HepG2 (cell line): ENCODE data around the gene CYP2W1. TPM values are rescaled to one million over a fixed set of nuclear protein-coding genes. Genes with fewer than 3 reads are reported as not detected.
A peak's percentile ranks its signal among the peaks of the same experiment; 100 is the strongest.

ENCODE experiments used
- AKNA ChIP-seq: sonication (generic); formaldehyde crosslinking; IDR thresholded peaks from 2 replicates; pipeline ENCODE4 v1.4.0; 2020; ENCODE audit warnings: missing genetic modification reagents, borderline replicate concordance
- BRD4 ChIP-seq: sonication (generic); formaldehyde crosslinking; IDR thresholded peaks from 2 replicates; pipeline ENCODE4 v1.4.0; 2020; ENCODE audit warnings: missing genetic modification reagents
- CAMTA2 ChIP-seq: sonication (generic); formaldehyde crosslinking; IDR thresholded peaks from 2 replicates; pipeline ENCODE4 v1.4.0; 2020; ENCODE audit warnings: mild to moderate bottlenecking, missing genetic modification reagents, borderline replicate concordance
- CSRNP1 ChIP-seq: sonication (generic); formaldehyde crosslinking; IDR thresholded peaks from 2 replicates; pipeline ENCODE4 v1.8.1; 2023; ENCODE audit warnings: mild to moderate bottlenecking, missing genetic modification reagents
- CTCF ChIP-seq: sonication (generic); formaldehyde crosslinking; IDR thresholded peaks from 2 replicates; pipeline ENCODE4 v1.5.0; 2020; ENCODE audit warnings: mild to moderate bottlenecking, missing genetic modification reagents, moderate library complexity
- LCORL ChIP-seq, 2 experiments: fragments of 450-650 bp in 1 of 2; sonication (generic) in 1 of 2; formaldehyde crosslinking in 1 of 2; IDR thresholded peaks; 2 replicates each; pipeline versions ENCODE4 v1.5.0 to v1.6.1; 2017 to 2020; ENCODE audit warnings: antibody characterized with exemption in 1 of 2, missing genetic modification reagents in 1 of 2
- NFIB ChIP-seq: sonication (generic); formaldehyde crosslinking; IDR thresholded peaks from 2 replicates; pipeline ENCODE4 v1.9.0; 2021; ENCODE audit warnings: missing genetic modification reagents, mild to moderate bottlenecking, borderline replicate concordance
- TCF7 ChIP-seq: sonication (generic); IDR thresholded peaks from 2 replicates; pipeline ENCODE4 v1.6.1; 2016; ENCODE audit warnings: antibody characterized with exemption, low read depth
- ZBTB49 ChIP-seq: sonication (generic); formaldehyde crosslinking; IDR thresholded peaks from 2 replicates; pipeline ENCODE4 v1.4.0; 2020; ENCODE audit warnings: missing genetic modification reagents, borderline replicate concordance
- ZKSCAN5 ChIP-seq: sonication (generic); formaldehyde crosslinking; IDR thresholded peaks from 2 replicates; pipeline ENCODE4 v1.5.1; 2020; ENCODE audit warnings: mild to moderate bottlenecking, missing genetic modification reagents
- ZNF430 ChIP-seq: sonication (generic); formaldehyde crosslinking; IDR thresholded peaks from 2 replicates; pipeline ENCODE4 v1.9.0; 2021; ENCODE audit warnings: mild to moderate bottlenecking, missing genetic modification reagents
- ZNF446 ChIP-seq: sonication (generic); formaldehyde crosslinking; IDR thresholded peaks from 2 replicates; pipeline ENCODE4 v1.5.0; 2020; ENCODE audit warnings: mild to moderate bottlenecking, missing genetic modification reagents
- ZNF530 ChIP-seq: sonication (generic); formaldehyde crosslinking; IDR thresholded peaks from 2 replicates; pipeline ENCODE4 v1.5.0; 2020; ENCODE audit warnings: low read depth, mild to moderate bottlenecking, missing genetic modification reagents
- ZNF556 ChIP-seq: sonication (generic); formaldehyde crosslinking; IDR thresholded peaks from 2 replicates; pipeline ENCODE4 v1.4.0; 2020; ENCODE audit warnings: mild to moderate bottlenecking, missing genetic modification reagents, borderline replicate concordance
- ZNF569 ChIP-seq: sonication (generic); formaldehyde crosslinking; IDR thresholded peaks from 2 replicates; pipeline ENCODE4 v1.5.0; 2020; ENCODE audit warnings: mild to moderate bottlenecking, missing genetic modification reagents, moderate library complexity, borderline replicate concordance
- polyA plus RNA-seq, 8 experiments: library from polyadenylated mRNA; depleted of rRNA in 3 of 8; stranded (reverse) in 7 of 8; unstranded in 1 of 8; fragments of >200 nt; fragmentation: Illumina TruSeq in 4 of 8; extraction: Trizol in 4 of 8; gene quantifications; 2 replicates each; pipeline versions ENCODE4 v1.2.1 to v1.2.3, GENCODE V29; 2011 to 2016; ENCODE audit warnings: low read depth in 4 of 8, missing spikeins in 1 of 8, mixed read lengths in 1 of 8; ENCODE audit not compliant: insufficient read depth in 1 of 8
- total RNA-seq, 5 experiments: library from RNA; depleted of rRNA; stranded (reverse); fragments of >200 nt; fragmentation: Illumina TruSeq; extraction: Trizol; gene quantifications; 2 replicates each; pipeline ENCODE4 v1.2.3, GENCODE V29; 2016; ENCODE audit warnings: low read depth in 1 of 5

CYP2W1 gene
- total and polyA plus RNA-seq, 2 of the 13 experiments (the other 11 are each of a cell fraction or from before 2014, with no cell fraction given) = 19.5 to 31.7 TPM

GRCh38 chr7:977326-978048, 5.5 kb upstream of the CYP2W1 start (continued):
- TF ChIP-seq LCORL (IDR thresholded peaks at IDR 0.05) (no peak), LCORL (CRISPR knock-in tag; IDR thresholded peaks at IDR 0.05) (peak; percentile 56; the same call in 1 of the 2 replicates), ZNF556 (no peak; the same call in 1 of the 2 replicates), CSRNP1 (CRISPR knock-in tag) (peak; percentile 62; the same call in 1 of the 2 replicates), ZBTB49 (CRISPR knock-in tag) (no peak), ZNF430 (peak; percentile 67), ZNF530 (CRISPR knock-in tag) (no peak), ZNF446 (CRISPR knock-in tag) (no peak), ZNF569 (no peak), CTCF (peak; percentile 13; the same call in 1 of the 2 replicates), BRD4 (CRISPR knock-in tag) (peak; percentile 60; the same call in 1 of the 2 replicates), TCF7 (peak; percentile 63), ZKSCAN5 (CRISPR knock-in tag) (no peak), AKNA (CRISPR knock-in tag) (no peak), CAMTA2 (0 out of 2 replicates have a peak, but pooled peaks have one; percentile 26), NFIB (CRISPR knock-in tag) (no peak)
